Loucy (cell line): ENCODE data around the gene MUC6.

Source experiments
- CTCF ChIP-seq: fragments of 200-600 bp; sonication (generic); conservative IDR thresholded peaks from 2 replicates; pipeline ENCODE4 v1.5.1; 2014; ENCODE audit warnings: mild to moderate bottlenecking, antibody characterized with exemption, low read length
- EZH2phosphoT487 ChIP-seq: fragments of 200-600 bp; IDR thresholded peaks from 2 replicates; pipeline ENCODE4 v1.6.1; 2018; ENCODE audit warnings: antibody characterized with exemption, mild to moderate bottlenecking, moderate library complexity, borderline replicate concordance

- TF ChIP-seq CTCF (no peak), EZH2phosphoT487 (no peak)
These were observed 45.5 kb downstream of the MUC6 start for GRCh38 chr11:991034-991433.
